Measurements from ENCODE around the gene GRP. TPM values are rescaled to one million over a fixed set of nuclear protein-coding genes. Genes with fewer than 3 reads are reported as not detected.

GRP gene
- total RNA-seq, 1 donor from 2014 or later: not detected

DNA sequence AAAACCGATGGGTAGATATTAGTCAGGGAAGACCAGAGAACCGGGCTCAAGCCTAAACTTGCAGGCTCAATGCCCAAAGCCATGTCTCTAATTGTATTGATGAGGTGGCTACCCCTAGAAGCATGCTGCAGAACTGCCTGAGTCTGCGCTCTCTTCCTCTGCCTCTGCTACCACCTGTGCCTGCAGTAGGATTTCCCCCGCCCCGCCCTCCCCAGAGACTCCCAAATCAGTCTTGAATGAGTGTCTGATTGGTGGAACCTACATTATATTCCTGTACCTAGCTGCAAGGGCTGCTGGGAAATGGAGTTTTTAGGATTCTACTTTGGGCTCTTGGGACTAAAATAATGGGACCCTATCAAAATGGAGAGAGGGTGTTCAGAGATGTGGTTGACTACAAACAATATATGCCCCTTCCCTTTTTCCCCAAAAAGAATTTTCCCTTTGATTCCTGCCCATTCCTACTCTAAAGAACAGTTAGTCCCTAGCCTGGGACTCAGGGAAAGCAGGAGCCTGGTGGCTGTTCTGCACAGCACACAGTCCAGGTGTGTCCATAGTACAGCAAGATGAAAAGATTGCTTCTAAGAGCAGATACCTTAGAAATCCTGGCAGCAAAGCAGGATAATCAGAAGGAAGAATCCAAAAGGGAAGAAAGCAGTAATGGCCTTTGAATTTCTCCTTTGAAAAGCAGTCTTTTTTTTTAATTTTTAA lies 12.5 kb downstream of the GRP start:
- TF ChIP-seq, protein P1, sequence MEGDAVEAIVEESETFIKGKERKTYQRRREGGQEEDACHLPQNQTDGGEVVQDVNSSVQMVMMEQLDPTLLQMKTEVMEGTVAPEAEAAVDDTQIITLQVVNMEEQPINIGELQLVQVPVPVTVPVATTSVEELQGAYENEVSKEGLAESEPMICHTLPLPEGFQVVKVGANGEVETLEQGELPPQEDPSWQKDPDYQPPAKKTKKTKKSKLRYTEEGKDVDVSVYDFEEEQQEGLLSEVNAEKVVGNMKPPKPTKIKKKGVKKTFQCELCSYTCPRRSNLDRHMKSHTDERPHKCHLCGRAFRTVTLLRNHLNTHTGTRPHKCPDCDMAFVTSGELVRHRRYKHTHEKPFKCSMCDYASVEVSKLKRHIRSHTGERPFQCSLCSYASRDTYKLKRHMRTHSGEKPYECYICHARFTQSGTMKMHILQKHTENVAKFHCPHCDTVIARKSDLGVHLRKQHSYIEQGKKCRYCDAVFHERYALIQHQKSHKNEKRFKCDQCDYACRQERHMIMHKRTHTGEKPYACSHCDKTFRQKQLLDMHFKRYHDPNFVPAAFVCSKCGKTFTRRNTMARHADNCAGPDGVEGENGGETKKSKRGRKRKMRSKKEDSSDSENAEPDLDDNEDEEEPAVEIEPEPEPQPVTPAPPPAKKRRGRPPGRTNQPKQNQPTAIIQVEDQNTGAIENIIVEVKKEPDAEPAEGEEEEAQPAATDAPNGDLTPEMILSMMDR (IDR thresholded peaks at IDR 0.05; ENCODE audit: insufficient read depth, low read depth, low read length): no peak
- no peak for TF ChIP-seq EZH2 (IDR thresholded peaks at IDR 0.05; ENCODE audit: insufficient read depth, low read length)

GRCh38 chr18:59233017-59233410 lies 13.1 kb downstream of the GRP start:
- H3K4me3 ChIP-seq (ENCODE audit: insufficient read depth, low read depth, low read length): no peak overlapping the region
- H3K9me3 ChIP-seq (ENCODE audit: insufficient read depth, low read depth, low read length): no peaks in the 10 kb centered on the region
- no peak overlapping the region for H3K27ac ChIP-seq (ENCODE audit: low read depth, low read length)
- no peaks in the 10 kb centered on the region for H3K36me3 ChIP-seq (ENCODE audit: insufficient read depth, low read length)
- no peak overlapping the region for H2AFZ ChIP-seq (ENCODE audit: low read depth, low read length)
- H3K9ac ChIP-seq (ENCODE audit: low read length): no peak overlapping the region
- FAIRE-seq (no peak), DNase-seq (ENCODE audit: low read depth) (no peak)
- no peaks in the 10 kb centered on the region for H3K4me1 Mint-ChIP-seq (ENCODE audit: low read depth, unreplicated experiment)
- H3K36me3 Mint-ChIP-seq (ENCODE audit: low read depth, unreplicated experiment): peaks cover 2% of the 10 kb centered on the region
- no peaks in the 10 kb centered on the region for H3K79me2 ChIP-seq (ENCODE audit: insufficient read depth, low read length)
- no peak overlapping the region for H3K4me3 Mint-ChIP-seq (ENCODE audit: unreplicated experiment)
- no peak overlapping the region for H3K27ac Mint-ChIP-seq (ENCODE audit: unreplicated experiment)
- H3K9me3 Mint-ChIP-seq (ENCODE audit: unreplicated experiment): no peaks in the 10 kb centered on the region
- H3K4me1 ChIP-seq (ENCODE audit: insufficient read depth, low read length): no peaks in the 10 kb centered on the region
- H3K27me3 Mint-ChIP-seq (ENCODE audit: low read depth, unreplicated experiment): peaks cover 38% of the 10 kb centered on the region
- peaks cover 36% of the 10 kb centered on the region for H3K27me3 ChIP-seq (ENCODE audit: insufficient read depth, low read length)
- TF ChIP-seq, protein P1 (IDR thresholded peaks at IDR 0.05; ENCODE audit: insufficient read depth, low read depth, low read length): no peak
- TF ChIP-seq EZH2 (IDR thresholded peaks at IDR 0.05; ENCODE audit: insufficient read depth, low read length): no peak
- no peaks in the 10 kb centered on the region for H4K20me1 ChIP-seq (ENCODE audit: insufficient read depth, low read length)
- H3K4me2 ChIP-seq (ENCODE audit: low read length): no peak overlapping the region

More for the DNA sequence above, 12.5 kb downstream of the GRP start:
- Histone ChIP-seq H3K9me3 (ENCODE audit: insufficient read depth, low read depth, low read length) (no peaks in the 10 kb centered on the region), H3K4me3 (ENCODE audit: insufficient read depth, low read depth, low read length) (no peak overlapping the region), H4K20me1 (ENCODE audit: insufficient read depth, low read length) (no peaks in the 10 kb centered on the region), H2AFZ (ENCODE audit: low read depth, low read length) (no peak overlapping the region), H3K9ac (ENCODE audit: low read length) (no peak overlapping the region), H3K79me2 (ENCODE audit: insufficient read depth, low read length) (no peaks in the 10 kb centered on the region), H3K27me3 (ENCODE audit: insufficient read depth, low read length) (peaks cover 38% of the 10 kb centered on the region), H3K4me1 (ENCODE audit: insufficient read depth, low read length) (no peaks in the 10 kb centered on the region), H3K27ac (ENCODE audit: low read depth, low read length) (no peak overlapping the region), H3K4me2 (ENCODE audit: low read length) (no peak overlapping the region), H3K36me3 (ENCODE audit: insufficient read depth, low read length) (no peaks in the 10 kb centered on the region)
- H3K4me1 Mint-ChIP-seq (ENCODE audit: low read depth, unreplicated experiment): no peaks in the 10 kb centered on the region
- no peak for FAIRE-seq
- H3K27ac Mint-ChIP-seq (ENCODE audit: unreplicated experiment): no peak overlapping the region
- no peaks in the 10 kb centered on the region for H3K9me3 Mint-ChIP-seq (ENCODE audit: unreplicated experiment)
- H3K36me3 Mint-ChIP-seq (ENCODE audit: low read depth, unreplicated experiment): peaks cover 2% of the 10 kb centered on the region
- H3K27me3 Mint-ChIP-seq (ENCODE audit: low read depth, unreplicated experiment): peaks cover 38% of the 10 kb centered on the region
- no peak overlapping the region for H3K4me3 Mint-ChIP-seq (ENCODE audit: unreplicated experiment)
- no peak for DNase-seq (ENCODE audit: low read depth)

- no peaks in the 10 kb centered on the region for H3K4me1 ChIP-seq (ENCODE audit: insufficient read depth, low read length)
- no peak for DNase-seq (ENCODE audit: low read depth)
- no peak overlapping the region for H3K4me2 ChIP-seq (ENCODE audit: low read length)
- no peak overlapping the region for H3K4me3 ChIP-seq (ENCODE audit: insufficient read depth, low read depth, low read length)
- H2AFZ ChIP-seq (ENCODE audit: low read depth, low read length): no peak overlapping the region
- no peaks in the 10 kb centered on the region for H3K36me3 ChIP-seq (ENCODE audit: insufficient read depth, low read length)
- Mint-ChIP-seq H3K4me3 (ENCODE audit: unreplicated experiment) (no peak overlapping the region), H3K9me3 (ENCODE audit: unreplicated experiment) (no peaks in the 10 kb centered on the region), H3K27me3 (ENCODE audit: low read depth, unreplicated experiment) (peaks cover 24% of the 10 kb centered on the region), H3K27ac (ENCODE audit: unreplicated experiment) (no peak overlapping the region), H3K4me1 (ENCODE audit: low read depth, unreplicated experiment) (no peaks in the 10 kb centered on the region), H3K36me3 (ENCODE audit: low read depth, unreplicated experiment) (no peaks in the 10 kb centered on the region)
- no peaks in the 10 kb centered on the region for H3K79me2 ChIP-seq (ENCODE audit: insufficient read depth, low read length)
- H3K27me3 ChIP-seq (ENCODE audit: insufficient read depth, low read length): peaks cover 9% of the 10 kb centered on the region
- no peaks in the 10 kb centered on the region for H4K20me1 ChIP-seq (ENCODE audit: insufficient read depth, low read length)
- TF ChIP-seq, protein P1 (IDR thresholded peaks at IDR 0.05; ENCODE audit: insufficient read depth, low read depth, low read length): no peak
- TF ChIP-seq EZH2 (IDR thresholded peaks at IDR 0.05; ENCODE audit: insufficient read depth, low read length): no peak
- H3K9ac ChIP-seq (ENCODE audit: low read length): no peak overlapping the region
- no peak overlapping the region for H3K27ac ChIP-seq (ENCODE audit: low read depth, low read length)
- H3K9me3 ChIP-seq (ENCODE audit: insufficient read depth, low read depth, low read length): no peaks in the 10 kb centered on the region
- FAIRE-seq: no peak
These were observed 18.4 kb downstream of the GRP start for GRCh38 chr18:59238385-59238784.

Measured in astrocyte (in vitro differentiated cells and primary cell).